NB4 (cell line): Measurements from ENCODE around the gene CTDSP2.
"Not testable (repeated sequence)": the region's sequence is repeated elsewhere in the genome, so short reads cannot be mapped to it uniquely, and the experiment has no call there.

Experiments used
- DNase-seq: peaks from one replicate; pipeline ENCODE4 v3.0.0; 2010; ENCODE audit warnings: low read depth
- H3K4me3 ChIP-seq: one replicate; pipeline ENCODE4 v1.5.1; 2011; ENCODE audit warnings: mild to moderate bottlenecking, low read depth, low read length, moderate library complexity
- MYC ChIP-seq: IDR thresholded peaks from 2 replicates; pipeline ENCODE4 v1.6.1; 2011; ENCODE audit warnings: low read depth, low read length
- POLR2A ChIP-seq: IDR thresholded peaks from 2 replicates; pipeline ENCODE4 v1.6.1; 2011; ENCODE audit warnings: mild to moderate bottlenecking; ENCODE audit not compliant: insufficient read length; ENCODE audit errors: extremely low read depth
- TF ChIP-seq, protein P1 (sequence below): IDR thresholded peaks from one replicate; pipeline ENCODE4 v1.5.1; 2012; ENCODE audit warnings: low read depth, low read length
- TF ChIP-seq, protein P2 (sequence below): IDR thresholded peaks from 2 replicates; pipeline ENCODE4 v1.6.1; 2011; ENCODE audit warnings: low read depth, low read length

CTDSP2 gene

DNA sequence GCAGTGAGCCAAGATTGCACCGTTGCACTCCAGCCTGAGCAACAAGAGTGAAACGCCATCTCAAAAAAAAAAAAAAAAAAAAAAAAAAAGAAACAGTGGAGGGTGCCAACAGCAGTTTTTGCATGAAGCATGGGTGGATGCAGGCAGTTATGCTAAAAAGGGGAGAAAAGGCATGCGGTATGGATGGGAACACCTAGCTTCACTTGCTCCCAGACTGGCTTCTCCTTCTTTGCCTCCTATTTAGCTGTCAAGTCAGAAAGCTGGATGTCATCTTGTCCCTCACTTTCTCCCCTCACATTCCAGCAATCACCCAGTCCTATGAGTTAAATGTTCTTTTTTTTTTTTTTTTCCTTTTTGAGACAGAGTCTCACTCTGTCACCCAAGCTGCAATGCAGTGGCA, 71.5 kb downstream of the CTDSP2 start:
- DNase-seq = no peak
- no peak overlapping the region for H3K4me3 ChIP-seq
- TF ChIP-seq MYC (no peak), POLR2A (no peak)
- TF ChIP-seq, protein P1, sequence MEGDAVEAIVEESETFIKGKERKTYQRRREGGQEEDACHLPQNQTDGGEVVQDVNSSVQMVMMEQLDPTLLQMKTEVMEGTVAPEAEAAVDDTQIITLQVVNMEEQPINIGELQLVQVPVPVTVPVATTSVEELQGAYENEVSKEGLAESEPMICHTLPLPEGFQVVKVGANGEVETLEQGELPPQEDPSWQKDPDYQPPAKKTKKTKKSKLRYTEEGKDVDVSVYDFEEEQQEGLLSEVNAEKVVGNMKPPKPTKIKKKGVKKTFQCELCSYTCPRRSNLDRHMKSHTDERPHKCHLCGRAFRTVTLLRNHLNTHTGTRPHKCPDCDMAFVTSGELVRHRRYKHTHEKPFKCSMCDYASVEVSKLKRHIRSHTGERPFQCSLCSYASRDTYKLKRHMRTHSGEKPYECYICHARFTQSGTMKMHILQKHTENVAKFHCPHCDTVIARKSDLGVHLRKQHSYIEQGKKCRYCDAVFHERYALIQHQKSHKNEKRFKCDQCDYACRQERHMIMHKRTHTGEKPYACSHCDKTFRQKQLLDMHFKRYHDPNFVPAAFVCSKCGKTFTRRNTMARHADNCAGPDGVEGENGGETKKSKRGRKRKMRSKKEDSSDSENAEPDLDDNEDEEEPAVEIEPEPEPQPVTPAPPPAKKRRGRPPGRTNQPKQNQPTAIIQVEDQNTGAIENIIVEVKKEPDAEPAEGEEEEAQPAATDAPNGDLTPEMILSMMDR = no peak
- TF ChIP-seq, protein P2, sequence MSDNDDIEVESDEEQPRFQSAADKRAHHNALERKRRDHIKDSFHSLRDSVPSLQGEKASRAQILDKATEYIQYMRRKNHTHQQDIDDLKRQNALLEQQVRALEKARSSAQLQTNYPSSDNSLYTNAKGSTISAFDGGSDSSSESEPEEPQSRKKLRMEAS = no peak

DNA sequence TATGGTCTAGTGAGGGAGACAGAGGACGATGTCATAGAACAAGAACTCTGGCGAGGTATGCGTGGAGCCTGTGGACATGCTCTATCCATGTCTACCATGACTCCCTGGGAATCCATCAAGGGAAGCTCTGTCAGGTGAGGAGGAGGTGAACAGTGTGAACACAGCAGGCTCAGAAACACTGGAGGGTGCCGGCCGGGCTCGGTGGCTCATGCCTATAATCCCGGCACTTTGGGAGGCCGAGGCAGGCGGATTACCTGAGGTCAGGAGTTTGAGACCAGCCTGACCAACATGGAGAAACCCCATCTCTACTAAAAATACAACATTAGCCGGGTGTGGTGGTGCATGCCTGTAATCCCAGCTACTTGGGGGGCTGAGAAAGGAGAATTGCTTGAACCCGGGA, 71.9 kb downstream of the CTDSP2 start:
- DNase-seq, H3K4me3 ChIP-seq: not testable (repeated sequence)

DNA sequence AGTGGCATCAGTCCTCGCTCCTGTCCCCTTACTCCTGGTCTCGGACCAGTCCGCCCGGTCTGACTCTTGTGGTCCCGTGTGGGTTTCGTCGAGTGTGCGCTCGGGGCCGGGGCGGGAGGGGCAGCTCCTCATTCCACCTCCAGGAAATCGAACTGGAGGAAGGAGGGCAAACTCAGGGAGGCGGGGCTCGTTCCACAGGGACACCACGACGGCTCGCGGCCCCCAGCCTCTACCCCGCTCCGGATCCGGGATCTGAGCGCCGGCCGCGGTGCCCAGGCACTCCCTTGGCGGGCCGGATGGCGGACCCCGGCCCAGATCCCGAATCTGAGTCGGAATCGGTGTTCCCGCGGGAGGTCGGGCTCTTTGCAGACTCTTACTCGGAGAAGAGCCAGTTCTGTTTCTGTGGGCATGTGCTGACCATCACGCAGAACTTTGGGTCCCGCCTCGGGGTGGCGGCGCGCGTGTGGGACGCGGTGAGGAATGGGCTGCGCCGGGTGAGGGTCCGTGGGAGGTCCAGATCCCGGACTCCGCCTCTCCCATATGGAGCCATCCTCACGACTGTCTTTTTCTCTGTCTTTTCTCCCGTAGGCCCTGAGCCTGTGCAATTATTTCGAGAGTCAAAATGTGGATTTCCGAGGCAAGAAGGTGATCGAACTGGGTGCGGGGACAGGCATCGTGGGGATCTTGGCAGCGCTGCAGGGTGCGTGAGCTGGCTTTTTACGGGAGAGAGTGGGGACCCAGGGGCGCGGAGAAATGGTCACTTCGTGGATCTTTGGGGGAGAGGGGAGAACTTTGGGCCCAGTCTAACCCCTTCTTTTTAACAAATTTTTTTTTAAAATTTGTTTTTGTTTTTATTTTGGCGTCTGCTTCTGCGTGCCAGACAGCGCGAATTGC, 73.9 kb downstream of the CTDSP2 start, which contains the start of gene EEF1AKMT3:
Gene EEF1AKMT3 (plus strand): TSS at position 186 of the 894 bp plus-strand sequence. CDS start 111 bp downstream, at position 297.
- no peak for TF ChIP-seq POLR2A
- TF ChIP-seq, protein P2 = peak; percentile 25; the same call in 1 of the 2 replicates
- TF ChIP-seq MYC = peak; percentile 44; the same call in 1 of the 2 replicates

DNA sequence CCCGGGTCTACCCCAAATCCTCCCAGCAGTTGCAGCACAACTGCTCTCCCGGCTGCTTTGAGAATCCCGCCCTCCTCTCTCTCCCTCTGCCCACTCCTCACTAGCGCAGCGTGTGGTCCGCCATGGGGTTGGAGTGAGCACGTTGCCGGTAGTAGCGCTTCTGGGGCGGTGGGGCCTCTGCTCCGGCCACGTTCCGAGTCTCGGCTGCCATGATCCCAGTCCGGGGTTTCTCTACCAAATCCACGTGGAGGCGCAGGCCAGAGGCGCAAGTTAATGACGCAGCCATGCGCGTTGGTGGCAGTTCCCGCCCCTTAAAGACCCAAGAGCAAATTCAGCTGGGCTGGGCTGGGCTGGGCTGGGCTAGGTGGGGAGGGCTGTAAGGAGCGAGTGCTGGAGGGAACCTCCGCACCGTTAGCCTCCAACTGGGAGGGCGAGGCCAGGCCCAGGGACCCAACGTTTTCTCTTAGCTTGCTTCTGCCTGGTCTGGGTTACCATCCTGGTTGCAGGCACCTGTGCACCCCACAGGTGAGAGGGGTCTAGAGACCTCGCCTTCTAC, 74.6 kb downstream of the CTDSP2 start, which contains the start of gene METTL1:
Gene METTL1 (minus strand): TSS at position 233 of the 556 bp plus-strand sequence. CDS start 22 bp downstream, at position 211.
- TF ChIP-seq, protein P1 = no peak
- TF ChIP-seq, protein P2 = peak; percentile 99
- TF ChIP-seq MYC (peak; percentile 100), POLR2A (peak; percentile 85)
- peak within 1 kb of the TSS; percentile 87 for H3K4me3 ChIP-seq
- peak; percentile 99 for DNase-seq

More for the DNA sequence above, 73.9 kb downstream of the CTDSP2 start, which contains the start of gene EEF1AKMT3:
- peak within 1 kb of the TSS; percentile 87 for H3K4me3 ChIP-seq
- DNase-seq = peak; percentile 84

DNA sequence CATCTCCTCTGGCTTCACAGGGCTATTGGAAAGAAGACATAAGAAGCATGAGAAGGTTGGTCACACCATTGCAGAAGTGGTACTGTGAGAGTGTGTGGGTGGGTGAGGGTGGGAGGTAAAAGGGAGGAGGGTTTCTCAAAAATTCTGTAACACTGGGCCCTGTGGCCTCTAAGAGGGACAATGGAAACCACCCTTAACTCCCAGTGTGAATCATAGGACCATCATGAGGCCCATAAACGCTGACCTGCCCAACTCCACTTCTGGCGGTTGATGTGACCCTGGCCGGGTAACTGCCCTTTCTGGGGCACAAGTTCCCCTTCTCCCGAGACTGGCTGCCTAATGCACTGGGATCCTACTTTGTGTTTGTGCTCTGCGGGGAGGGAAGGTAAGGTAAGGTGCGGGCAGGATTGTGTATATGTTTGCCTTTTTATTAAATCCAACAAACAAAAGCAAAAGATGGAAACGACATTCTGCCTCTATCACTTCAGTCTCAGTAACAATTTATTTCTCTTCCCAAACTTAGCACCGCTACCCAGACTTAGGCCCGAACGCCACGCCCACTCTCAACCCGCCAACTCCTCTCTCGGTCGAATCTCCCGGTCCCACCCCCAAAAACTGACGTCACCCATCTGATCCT, 75.2 kb downstream of the CTDSP2 start:
- TF ChIP-seq MYC (no peak), POLR2A (no peak)
- TF ChIP-seq, protein P1 = no peak
- TF ChIP-seq, protein P2 = no peak; the same call in 1 of the 2 replicates
- peak; percentile 98 for DNase-seq
- H3K4me3 ChIP-seq = peak overlapping the region; percentile 87

DNA sequence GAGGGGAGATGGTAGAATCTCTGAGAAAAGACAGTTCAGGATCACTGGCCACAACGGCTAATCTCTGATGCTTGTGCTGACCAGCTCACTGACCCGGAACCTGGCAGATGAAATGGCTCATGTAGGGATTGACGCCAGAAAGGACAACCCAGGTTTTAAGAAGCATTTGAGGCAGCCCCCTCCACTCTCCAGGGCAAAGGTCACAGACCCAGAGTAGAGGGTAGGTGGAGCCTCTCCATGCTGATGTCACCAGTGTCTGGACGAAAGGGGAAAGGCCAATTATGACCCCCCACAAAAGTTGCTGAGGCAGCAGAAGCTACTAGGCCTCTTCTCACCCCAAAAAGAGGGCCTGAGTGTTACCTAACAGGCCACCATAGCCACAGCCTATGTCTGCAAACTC, 75.8 kb downstream of the CTDSP2 start:
- TF ChIP-seq MYC (no peak), POLR2A (no peak)
- TF ChIP-seq, protein P1 = no peak
- TF ChIP-seq, protein P2 = no peak
- no peak for DNase-seq

More for the DNA sequence above, 75.8 kb downstream of the CTDSP2 start:
- H3K4me3 ChIP-seq = peak overlapping the region; percentile 87
